ENCODE data around the gene IL1RL1. TPM values are rescaled to one million over a fixed set of nuclear protein-coding genes. Genes with fewer than 3 reads are reported as not detected.
"Not testable (repeated sequence)": the region's sequence is repeated elsewhere in the genome, so short reads cannot be mapped to it uniquely, and the experiment has no call there.

Gene IL1RL1
- total and polyA plus RNA-seq, 5 donors from 2014 or later: 0.89 TPM; not detected in 4

DNA sequence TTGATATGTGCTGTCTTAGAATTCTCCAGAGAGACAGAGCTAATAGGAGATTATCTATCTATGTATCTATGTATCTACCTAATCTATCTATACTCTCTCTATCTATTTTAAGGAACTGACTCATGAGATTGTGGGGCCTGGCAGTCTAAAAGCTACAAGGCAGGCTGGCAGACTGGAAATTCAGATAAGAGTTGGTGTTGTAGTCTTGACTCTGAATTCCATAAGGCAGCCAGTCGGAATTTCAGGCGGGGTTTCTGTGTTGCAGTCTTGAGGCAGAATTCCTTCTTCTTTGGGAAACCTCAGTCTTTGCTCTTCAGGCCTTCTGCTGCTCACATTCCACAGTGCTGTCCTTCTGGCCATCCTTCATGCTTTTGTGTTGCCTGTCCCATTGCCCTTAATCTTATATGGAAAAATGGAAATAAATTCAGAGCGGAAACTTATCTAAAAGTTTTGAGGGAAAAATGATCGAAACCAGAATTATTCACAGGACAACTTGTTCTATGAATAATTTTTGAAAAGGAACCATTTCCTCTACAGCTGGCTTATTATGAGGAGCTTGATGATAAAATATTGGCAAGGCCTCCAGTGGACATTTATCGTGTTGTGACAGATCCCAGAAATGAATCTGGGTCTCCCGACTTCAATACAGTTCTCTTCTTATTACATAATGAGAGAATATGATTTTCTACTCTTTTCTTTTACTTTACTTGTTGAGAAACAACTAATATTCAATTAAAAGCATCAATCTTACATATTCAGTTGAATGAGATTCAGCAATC is 10.8 kb downstream of the IL1RL1 start:
- peaks cover 17% of the 10 kb centered on the region for H3K27me3 Mint-ChIP-seq
- peaks cover 0 to 1% (median 0%) of the 10 kb centered on the region in 7 donors for H3K9me3 Mint-ChIP-seq
- no peaks in the 10 kb centered on the region for H3K9me3 ChIP-seq (ENCODE audit: control insufficient read depth in 2 of 2, low read length in 2 of 2)
- no peaks in the 10 kb centered on the region for H3K36me3 Mint-ChIP-seq
- no peaks in the 10 kb centered on the region for H3K4me1 Mint-ChIP-seq
- no peak overlapping the region for H3K4me3 ChIP-seq (ENCODE audit: low read depth, low read length)
- ATAC-seq (ENCODE audit: low read depth in 2 of 2): no peak
- H3K4me1 ChIP-seq (ENCODE audit: control insufficient read depth, insufficient read depth, low read length, poor library complexity, severe bottlenecking): no peaks in the 10 kb centered on the region
- H3K4me3 Mint-ChIP-seq: no peak overlapping the region
- H3K27me3 ChIP-seq (ENCODE audit: control insufficient read depth, insufficient read depth, low read length): no peaks in the 10 kb centered on the region
- no peak overlapping the region for H3K27ac Mint-ChIP-seq
- no peaks in the 10 kb centered on the region for H3K36me3 ChIP-seq (ENCODE audit: control insufficient read depth, insufficient read depth, low read length)
- H3K27ac ChIP-seq (ENCODE audit: insufficient read depth, low read length, poor library complexity, severe bottlenecking): no peak overlapping the region
- no peak for DNase-seq

GRCh38 chr2:102324914-102325313 is 13.6 kb downstream of the IL1RL1 start:
- H3K4me1 Mint-ChIP-seq; H3K27me3 ChIP-seq (ENCODE audit: control insufficient read depth, insufficient read depth, low read length); H3K27ac ChIP-seq (ENCODE audit: insufficient read depth, low read length, poor library complexity, severe bottlenecking); ATAC-seq (ENCODE audit: low read depth in 2 of 2); H3K4me1 ChIP-seq (ENCODE audit: control insufficient read depth, insufficient read depth, low read length, poor library complexity, severe bottlenecking); H3K27ac Mint-ChIP-seq; H3K9me3 Mint-ChIP-seq; H3K4me3 Mint-ChIP-seq; DNase-seq; H3K36me3 ChIP-seq (ENCODE audit: control insufficient read depth, insufficient read depth, low read length); H3K9me3 ChIP-seq (ENCODE audit: control insufficient read depth in 2 of 2, low read length in 2 of 2); H3K4me3 ChIP-seq (ENCODE audit: low read depth, low read length); H3K36me3 Mint-ChIP-seq: not testable (repeated sequence)
- peaks cover 26% of the 10 kb centered on the region for H3K27me3 Mint-ChIP-seq

DNA sequence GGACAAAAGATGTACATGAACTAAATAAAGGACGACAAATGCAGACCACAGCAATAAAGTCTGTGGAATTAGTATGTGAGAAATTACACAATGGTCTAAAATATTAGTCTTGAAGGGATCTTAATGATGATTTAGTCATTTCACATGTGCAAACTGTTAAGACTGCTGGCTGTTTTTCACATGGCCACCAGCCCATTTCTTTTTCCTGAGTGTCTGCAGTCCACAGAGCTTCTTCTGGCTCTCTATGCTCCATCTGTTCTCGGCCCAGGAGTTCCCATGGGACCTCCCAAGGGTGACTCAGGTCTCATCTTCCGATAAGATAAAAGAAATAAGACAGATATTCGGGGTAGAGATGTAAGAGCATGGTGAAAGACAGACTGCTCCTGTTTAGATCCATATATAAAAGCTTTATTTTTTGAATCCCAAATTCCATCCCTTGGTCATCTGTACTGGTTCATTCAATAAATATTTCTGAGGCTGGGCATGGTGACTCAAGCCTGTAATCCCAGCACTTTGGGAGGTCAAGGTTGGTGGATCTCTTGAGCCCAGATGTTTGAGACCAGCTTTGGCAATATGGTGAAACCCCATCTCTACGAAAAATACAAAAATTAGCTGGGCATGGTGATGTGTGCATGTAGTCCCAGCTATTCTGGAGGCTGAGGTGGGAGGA is 20.1 kb downstream of the IL1RL1 start:
- Histone ChIP-seq H3K4me3 (ENCODE audit: low read depth, low read length) (no peak overlapping the region), H3K27me3 (ENCODE audit: control insufficient read depth, insufficient read depth, low read length) (no peaks in the 10 kb centered on the region), H3K27ac (ENCODE audit: insufficient read depth, low read length, poor library complexity, severe bottlenecking) (no peak overlapping the region), H3K4me1 (ENCODE audit: control insufficient read depth, insufficient read depth, low read length, poor library complexity, severe bottlenecking) (no peaks in the 10 kb centered on the region), H3K36me3 (ENCODE audit: control insufficient read depth, insufficient read depth, low read length) (no peaks in the 10 kb centered on the region), H3K9me3 (ENCODE audit: control insufficient read depth in 2 of 2, low read length in 2 of 2) (no peaks in the 10 kb centered on the region)
- peaks cover 0 to 9% (median 2%) of the 10 kb centered on the region in 7 donors for H3K9me3 Mint-ChIP-seq
- H3K4me1 Mint-ChIP-seq: peaks cover 0 to 4% (median 0%) of the 10 kb centered on the region in 4 donors
- no peak for DNase-seq
- H3K4me3 Mint-ChIP-seq: no peak overlapping the region
- H3K27ac Mint-ChIP-seq: no peak overlapping the region
- no peak for ATAC-seq (ENCODE audit: low read depth in 2 of 2)
- peaks cover 22% of the 10 kb centered on the region for H3K27me3 Mint-ChIP-seq
- no peaks in the 10 kb centered on the region for H3K36me3 Mint-ChIP-seq

DNA sequence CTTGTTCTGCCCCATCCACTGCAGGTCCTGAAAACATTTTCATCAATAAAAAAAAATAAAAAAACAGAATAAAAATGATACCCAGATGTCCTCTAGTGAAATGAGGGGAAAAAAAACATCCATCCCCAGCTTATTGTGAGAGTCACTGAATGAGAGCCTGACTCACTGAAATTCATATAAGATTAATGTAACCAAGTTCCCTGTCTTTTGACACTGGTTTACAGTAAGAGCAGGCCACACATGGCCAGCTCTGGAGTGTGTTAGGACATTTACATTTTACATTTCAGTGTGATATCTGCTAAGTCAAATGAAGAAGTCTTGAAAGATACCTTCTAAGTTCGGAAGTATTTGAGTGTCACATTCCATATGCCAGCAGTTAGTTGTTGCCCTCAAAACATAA is 23.1 kb downstream of the IL1RL1 start:
- H3K27ac Mint-ChIP-seq: no peak overlapping the region
- Histone ChIP-seq H3K9me3 (ENCODE audit: control insufficient read depth in 2 of 2, low read length in 2 of 2) (no peaks in the 10 kb centered on the region), H3K27ac (ENCODE audit: insufficient read depth, low read length, poor library complexity, severe bottlenecking) (no peak overlapping the region), H3K36me3 (ENCODE audit: control insufficient read depth, insufficient read depth, low read length) (no peaks in the 10 kb centered on the region), H3K4me3 (ENCODE audit: low read depth, low read length) (no peak overlapping the region), H3K27me3 (ENCODE audit: control insufficient read depth, insufficient read depth, low read length) (no peaks in the 10 kb centered on the region), H3K4me1 (ENCODE audit: control insufficient read depth, insufficient read depth, low read length, poor library complexity, severe bottlenecking) (no peaks in the 10 kb centered on the region)
- peaks cover 0 to 4% (median 1%) of the 10 kb centered on the region in 4 donors for H3K4me1 Mint-ChIP-seq
- H3K9me3 Mint-ChIP-seq: peaks cover 0 to 9% (median 2%) of the 10 kb centered on the region in 7 donors
- ATAC-seq (ENCODE audit: low read depth in 2 of 2) (no peak), DNase-seq (no peak)
- no peak overlapping the region for H3K4me3 Mint-ChIP-seq
- peaks cover 18% of the 10 kb centered on the region for H3K27me3 Mint-ChIP-seq
- no peaks in the 10 kb centered on the region for H3K36me3 Mint-ChIP-seq

DNA sequence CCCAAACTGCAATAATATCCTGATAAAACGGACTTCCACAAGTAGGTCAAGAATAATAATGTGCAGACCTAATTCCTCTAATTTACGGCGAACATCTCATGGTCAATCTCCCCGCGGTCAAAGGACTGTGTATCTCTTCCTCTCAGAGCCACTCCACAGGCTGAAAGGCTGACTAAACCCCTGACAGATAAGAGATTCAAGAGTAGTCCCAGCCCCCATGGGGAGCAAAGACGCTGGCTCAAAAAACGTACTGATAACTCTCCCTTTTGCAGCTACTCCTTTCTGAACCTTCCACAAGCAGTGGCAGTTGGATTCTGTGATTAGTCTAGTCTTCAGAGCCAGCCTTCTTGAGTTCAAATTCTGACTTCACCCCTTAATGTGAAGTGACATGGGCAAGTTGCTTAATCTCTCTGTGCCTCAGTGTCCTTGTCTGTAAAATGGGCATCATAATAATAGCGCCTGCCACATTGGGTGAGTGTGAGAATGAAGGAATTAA is 24.6 kb downstream of the IL1RL1 start:
- no peak overlapping the region for H3K4me3 Mint-ChIP-seq
- Histone ChIP-seq H3K36me3 (ENCODE audit: control insufficient read depth, insufficient read depth, low read length) (no peaks in the 10 kb centered on the region), H3K4me1 (ENCODE audit: control insufficient read depth, insufficient read depth, low read length, poor library complexity, severe bottlenecking) (no peaks in the 10 kb centered on the region), H3K9me3 (ENCODE audit: control insufficient read depth in 2 of 2, low read length in 2 of 2) (no peaks in the 10 kb centered on the region), H3K27me3 (ENCODE audit: control insufficient read depth, insufficient read depth, low read length) (no peaks in the 10 kb centered on the region), H3K27ac (ENCODE audit: insufficient read depth, low read length, poor library complexity, severe bottlenecking) (no peak overlapping the region), H3K4me3 (ENCODE audit: low read depth, low read length) (no peak overlapping the region)
- no peaks in the 10 kb centered on the region for H3K36me3 Mint-ChIP-seq
- H3K27ac Mint-ChIP-seq: no peak overlapping the region
- H3K9me3 Mint-ChIP-seq: peaks cover 0 to 9% (median 1%) of the 10 kb centered on the region in 7 donors
- DNase-seq (no peak), ATAC-seq (ENCODE audit: low read depth in 2 of 2) (no peak)
- peaks cover 12% of the 10 kb centered on the region for H3K27me3 Mint-ChIP-seq
- H3K4me1 Mint-ChIP-seq: peaks cover 0 to 4% (median 1%) of the 10 kb centered on the region in 4 donors

GRCh38 chr2:102336502-102336945 is 25.2 kb downstream of the IL1RL1 start:
- Histone ChIP-seq H3K4me1 (ENCODE audit: control insufficient read depth, insufficient read depth, low read length, poor library complexity, severe bottlenecking) (no peaks in the 10 kb centered on the region), H3K36me3 (ENCODE audit: control insufficient read depth, insufficient read depth, low read length) (no peaks in the 10 kb centered on the region), H3K27ac (ENCODE audit: insufficient read depth, low read length, poor library complexity, severe bottlenecking) (no peak overlapping the region), H3K9me3 (ENCODE audit: control insufficient read depth in 2 of 2, low read length in 2 of 2) (no peaks in the 10 kb centered on the region), H3K4me3 (ENCODE audit: low read depth, low read length) (no peak overlapping the region), H3K27me3 (ENCODE audit: control insufficient read depth, insufficient read depth, low read length) (no peaks in the 10 kb centered on the region)
- peaks cover 0 to 9% (median 1%) of the 10 kb centered on the region in 7 donors for H3K9me3 Mint-ChIP-seq
- no peak overlapping the region for H3K27ac Mint-ChIP-seq
- no peak for ATAC-seq (ENCODE audit: low read depth in 2 of 2)
- no peak for DNase-seq
- peaks cover 12% of the 10 kb centered on the region for H3K27me3 Mint-ChIP-seq
- no peak overlapping the region for H3K4me3 Mint-ChIP-seq
- peaks cover 0 to 4% (median 1%) of the 10 kb centered on the region in 4 donors for H3K4me1 Mint-ChIP-seq
- no peaks in the 10 kb centered on the region for H3K36me3 Mint-ChIP-seq

DNA sequence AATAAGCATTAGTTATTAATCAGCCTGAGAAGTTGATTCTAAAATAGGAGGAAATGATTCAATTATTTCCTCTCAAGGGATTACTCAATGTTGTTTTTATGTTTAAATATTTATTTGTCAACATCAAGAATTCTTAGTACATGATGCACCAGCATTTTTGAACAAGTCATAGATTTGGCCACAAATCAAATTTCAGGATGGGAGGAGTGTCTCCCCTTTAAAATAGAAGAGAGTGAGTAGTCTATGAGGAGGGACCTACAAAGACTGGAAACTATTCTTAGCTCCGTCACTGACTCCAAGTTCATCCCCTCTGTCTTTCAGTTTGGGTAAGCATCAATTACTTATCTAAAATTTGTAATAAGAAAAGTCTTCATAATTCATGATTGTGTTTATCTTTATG is 25.6 kb downstream of the IL1RL1 start:
- H3K4me1 ChIP-seq (ENCODE audit: control insufficient read depth, insufficient read depth, low read length, poor library complexity, severe bottlenecking): no peaks in the 10 kb centered on the region
- ATAC-seq (ENCODE audit: low read depth in 2 of 2) (no peak), DNase-seq (no peak)
- H3K36me3 ChIP-seq (ENCODE audit: control insufficient read depth, insufficient read depth, low read length): no peaks in the 10 kb centered on the region
- no peaks in the 10 kb centered on the region for H3K9me3 ChIP-seq (ENCODE audit: control insufficient read depth in 2 of 2, low read length in 2 of 2)
- H3K27me3 Mint-ChIP-seq: peaks cover 12% of the 10 kb centered on the region
- H3K4me1 Mint-ChIP-seq: peaks cover 0 to 4% (median 1%) of the 10 kb centered on the region in 4 donors
- H3K27me3 ChIP-seq (ENCODE audit: control insufficient read depth, insufficient read depth, low read length): no peaks in the 10 kb centered on the region
- no peak overlapping the region for H3K27ac Mint-ChIP-seq
- no peak overlapping the region for H3K27ac ChIP-seq (ENCODE audit: insufficient read depth, low read length, poor library complexity, severe bottlenecking)
- no peaks in the 10 kb centered on the region for H3K36me3 Mint-ChIP-seq
- H3K4me3 ChIP-seq (ENCODE audit: low read depth, low read length): no peak overlapping the region
- H3K9me3 Mint-ChIP-seq: peaks cover 0 to 9% (median under 1%) of the 10 kb centered on the region in 7 donors
- no peak overlapping the region for H3K4me3 Mint-ChIP-seq
